Ishikawa (cell line): ENCODE data around the gene DYNLRB2.

ENCODE experiments used
- CEBPB ChIP-seq: IDR thresholded peaks from 2 replicates; pipeline ENCODE4 v1.6.1; 2012
- CREB1 ChIP-seq: IDR thresholded peaks from 2 replicates; pipeline ENCODE4 v1.6.1; 2012; ENCODE audit warnings: low read depth
- EGR1 ChIP-seq: IDR thresholded peaks from 2 replicates; pipeline ENCODE4 v1.6.1; 2012
- EP300 ChIP-seq: IDR thresholded peaks from 2 replicates; pipeline ENCODE4 v1.6.1; 2012; ENCODE audit warnings: borderline replicate concordance
- FOXM1 ChIP-seq: IDR thresholded peaks from 2 replicates; pipeline ENCODE4 v1.6.1; 2012; ENCODE audit warnings: low read depth, borderline replicate concordance
- NFIC ChIP-seq: IDR thresholded peaks from 2 replicates; pipeline ENCODE4 v1.6.1; 2012
- RAD21 ChIP-seq: IDR thresholded peaks from 2 replicates; pipeline ENCODE4 v1.6.1; 2012; ENCODE audit warnings: low read depth
- REST ChIP-seq: IDR thresholded peaks from 2 replicates; pipeline ENCODE4 v1.6.1; 2012; ENCODE audit warnings: low read depth, mild to moderate bottlenecking
- TAF1 ChIP-seq: IDR thresholded peaks from 2 replicates; pipeline ENCODE4 v1.6.1; 2012; ENCODE audit warnings: low read depth, mild to moderate bottlenecking
- TCF12 ChIP-seq: IDR thresholded peaks from 2 replicates; pipeline ENCODE4 v1.6.1; 2012; ENCODE audit warnings: low read depth
- TEAD4 ChIP-seq: IDR thresholded peaks from 2 replicates; pipeline ENCODE4 v1.6.1; 2012
- YY1 ChIP-seq: IDR thresholded peaks from 2 replicates; pipeline ENCODE4 v1.6.1; 2012; ENCODE audit warnings: low read depth
- ZBTB7A ChIP-seq: IDR thresholded peaks from 2 replicates; pipeline ENCODE4 v1.6.1; 2012; ENCODE audit warnings: low read depth
- TF ChIP-seq, protein P1 (sequence below): IDR thresholded peaks from 2 replicates; pipeline ENCODE4 v1.6.1; 2012
- TF ChIP-seq, protein P2 (sequence below): IDR thresholded peaks from 2 replicates; pipeline ENCODE4 v1.6.1; 2012

The DYNLRB2 gene

DNA sequence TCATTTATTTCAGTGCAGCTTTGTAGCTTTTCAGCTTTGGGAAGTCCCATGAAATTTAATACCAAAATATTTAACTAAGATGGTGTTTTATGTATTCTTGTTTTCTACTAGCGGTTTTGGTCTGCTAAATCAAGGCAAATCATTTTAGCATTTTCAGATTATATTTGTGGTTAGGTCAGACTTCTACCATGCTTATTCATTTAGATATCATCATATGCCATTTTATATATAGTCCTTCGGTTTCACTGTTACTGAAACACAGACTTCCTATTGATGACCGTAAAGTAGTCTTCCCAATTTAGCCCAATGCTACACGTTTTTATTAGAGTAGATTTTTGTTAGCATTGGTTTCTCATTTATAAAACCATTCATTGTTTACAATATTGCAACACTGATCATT, 5.5 kb downstream of the DYNLRB2 start:
- TF ChIP-seq, protein P1, sequence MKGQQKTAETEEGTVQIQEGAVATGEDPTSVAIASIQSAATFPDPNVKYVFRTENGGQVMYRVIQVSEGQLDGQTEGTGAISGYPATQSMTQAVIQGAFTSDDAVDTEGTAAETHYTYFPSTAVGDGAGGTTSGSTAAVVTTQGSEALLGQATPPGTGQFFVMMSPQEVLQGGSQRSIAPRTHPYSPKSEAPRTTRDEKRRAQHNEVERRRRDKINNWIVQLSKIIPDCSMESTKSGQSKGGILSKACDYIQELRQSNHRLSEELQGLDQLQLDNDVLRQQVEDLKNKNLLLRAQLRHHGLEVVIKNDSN, result no peak
- TF ChIP-seq TCF12 (no peak), TEAD4 (no peak), FOXM1 (no peak), YY1 (no peak)

DNA sequence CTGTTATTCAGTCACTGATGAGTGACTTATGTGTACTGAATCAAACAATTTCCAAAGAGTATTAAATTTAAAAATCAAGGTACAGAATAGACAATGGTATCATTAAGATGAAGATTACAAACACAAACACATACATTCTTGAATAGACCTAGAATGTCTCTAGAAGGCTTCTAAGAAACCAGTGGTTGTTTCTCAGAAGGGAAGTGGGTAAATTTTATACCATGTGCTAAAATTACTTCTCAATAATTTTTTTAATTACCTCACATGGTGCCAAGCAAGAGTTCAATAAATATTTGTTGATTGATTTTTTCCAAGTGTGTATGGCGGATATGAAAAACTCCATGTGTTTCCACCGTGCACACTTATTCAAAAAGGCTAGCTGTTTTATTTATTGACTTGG, 6.4 kb downstream of the DYNLRB2 start:
- TF ChIP-seq, protein P2, sequence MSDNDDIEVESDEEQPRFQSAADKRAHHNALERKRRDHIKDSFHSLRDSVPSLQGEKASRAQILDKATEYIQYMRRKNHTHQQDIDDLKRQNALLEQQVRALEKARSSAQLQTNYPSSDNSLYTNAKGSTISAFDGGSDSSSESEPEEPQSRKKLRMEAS, result no peak
- TF ChIP-seq TAF1 (no peak), ZBTB7A (no peak), CEBPB (no peak), TEAD4 (no peak)

DNA sequence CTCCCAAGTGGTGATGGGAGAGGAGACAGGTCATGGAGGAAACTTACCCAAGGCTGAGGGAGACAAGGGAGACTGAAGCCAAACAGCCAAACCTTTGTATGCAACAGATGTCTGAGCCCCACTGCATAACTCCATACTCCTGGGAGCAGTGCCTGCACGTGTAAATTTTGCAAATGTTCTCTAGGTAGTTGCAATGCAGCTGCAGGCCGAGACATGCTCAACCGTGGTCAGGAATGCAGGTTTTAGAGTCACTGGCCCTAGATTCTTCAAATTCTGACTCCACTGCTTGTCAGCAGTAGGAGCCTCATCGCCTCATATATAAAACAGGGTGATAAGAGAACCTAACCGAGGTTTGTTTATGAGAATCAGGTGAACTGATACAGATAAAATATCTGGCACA, 11.5 kb downstream of the DYNLRB2 start:
- TF ChIP-seq RAD21, result no peak
- TF ChIP-seq YY1, result no peak
- no peak for TF ChIP-seq CEBPB
- TF ChIP-seq NFIC, result no peak
- TF ChIP-seq CREB1, result no peak
- no peak for TF ChIP-seq EP300
- TF ChIP-seq REST, result no peak
- TF ChIP-seq TAF1, result no peak
- TF ChIP-seq TCF12, result no peak

DNA sequence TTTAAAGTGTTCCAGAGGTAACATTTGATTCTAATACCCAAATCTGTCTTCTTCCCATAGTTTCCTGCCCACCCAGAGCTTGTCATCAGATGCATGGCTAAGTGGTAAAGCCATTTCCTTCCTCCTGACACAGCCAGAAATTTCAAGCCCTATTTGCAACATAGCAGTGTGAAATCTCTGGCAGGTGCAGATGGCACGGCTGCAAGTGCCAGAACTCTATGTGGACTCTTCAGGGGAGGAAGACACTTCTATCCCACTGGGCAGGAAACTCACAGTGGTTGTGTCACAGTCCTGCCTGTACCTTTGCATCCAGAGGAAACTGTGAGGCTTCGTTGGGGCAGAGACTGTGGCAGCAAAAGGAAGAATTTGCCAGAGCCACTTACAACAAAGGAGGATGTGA, 13.2 kb downstream of the DYNLRB2 start:
- TF ChIP-seq NFIC (no peak), RAD21 (no peak)

- TF ChIP-seq, protein P2, result no peak
- no peak for TF ChIP-seq CREB1
- TF ChIP-seq ZBTB7A, result no peak
- TF ChIP-seq, protein P1, result no peak
- no peak for TF ChIP-seq REST
- TF ChIP-seq EGR1, result no peak
- no peak for TF ChIP-seq TEAD4
- no peak for TF ChIP-seq NFIC
- no peak for TF ChIP-seq RAD21
- TF ChIP-seq CEBPB, result no peak
- TF ChIP-seq YY1, result no peak
- TF ChIP-seq TCF12, result no peak
Observed at GRCh38 chr16:80556481-80556880, 15.7 kb downstream of the DYNLRB2 start.

DNA sequence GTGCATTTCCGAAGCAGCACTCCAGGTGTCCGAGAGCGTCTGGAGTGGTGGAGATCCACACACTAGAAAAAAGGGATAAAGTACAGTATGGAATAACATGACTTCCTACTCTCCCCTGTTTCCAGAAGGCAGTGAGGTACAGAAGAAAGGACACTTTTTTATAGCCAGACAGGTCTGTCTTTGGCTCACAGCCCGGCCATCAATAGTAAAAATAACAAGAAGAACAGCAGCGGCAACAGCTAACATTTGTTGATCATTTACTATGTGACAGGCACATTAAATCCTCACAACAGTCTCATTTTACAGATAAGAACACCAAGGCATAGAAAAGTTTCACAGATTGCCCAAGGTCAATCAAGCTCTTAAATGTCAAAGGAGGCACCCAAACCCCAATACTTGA, 16.2 kb downstream of the DYNLRB2 start:
- TF ChIP-seq EP300 (no peak), EGR1 (no peak), TEAD4 (no peak), TCF12 (no peak), RAD21 (no peak), TAF1 (no peak), REST (no peak), ZBTB7A (no peak)
- TF ChIP-seq, protein P1, result no peak
- TF ChIP-seq, protein P2, result no peak
